ENCODE results near the gene SLC35B3.

Gene SLC35B3

DNA sequence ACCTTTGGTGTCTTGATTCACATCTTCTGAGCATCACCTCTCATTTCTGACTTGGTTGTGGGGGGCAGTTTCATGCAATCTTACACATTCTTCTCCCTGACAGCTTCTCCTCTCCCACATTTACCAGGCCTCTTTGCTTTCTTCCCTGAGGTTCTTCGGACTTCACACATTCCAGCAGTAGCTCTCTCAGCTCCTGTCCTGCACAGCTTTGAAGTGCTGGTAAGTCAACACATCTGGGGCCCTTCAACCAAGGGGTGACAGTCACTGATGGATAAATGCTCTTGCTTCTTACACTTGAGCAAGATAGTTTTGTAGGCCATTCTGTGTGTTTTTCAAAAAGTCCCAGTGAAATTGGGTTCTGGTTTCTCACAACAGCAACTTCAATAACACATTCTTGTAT, 2.5 kb upstream of the SLC35B3 start:
- no peak overlapping the region for H3K27ac ChIP-seq (ENCODE audit: low read depth, low read length)
- H3K4me1 ChIP-seq (ENCODE audit: control insufficient read depth, low read length), result peaks cover 31% of the 10 kb centered on the region
- TF ChIP-seq, protein P1, sequence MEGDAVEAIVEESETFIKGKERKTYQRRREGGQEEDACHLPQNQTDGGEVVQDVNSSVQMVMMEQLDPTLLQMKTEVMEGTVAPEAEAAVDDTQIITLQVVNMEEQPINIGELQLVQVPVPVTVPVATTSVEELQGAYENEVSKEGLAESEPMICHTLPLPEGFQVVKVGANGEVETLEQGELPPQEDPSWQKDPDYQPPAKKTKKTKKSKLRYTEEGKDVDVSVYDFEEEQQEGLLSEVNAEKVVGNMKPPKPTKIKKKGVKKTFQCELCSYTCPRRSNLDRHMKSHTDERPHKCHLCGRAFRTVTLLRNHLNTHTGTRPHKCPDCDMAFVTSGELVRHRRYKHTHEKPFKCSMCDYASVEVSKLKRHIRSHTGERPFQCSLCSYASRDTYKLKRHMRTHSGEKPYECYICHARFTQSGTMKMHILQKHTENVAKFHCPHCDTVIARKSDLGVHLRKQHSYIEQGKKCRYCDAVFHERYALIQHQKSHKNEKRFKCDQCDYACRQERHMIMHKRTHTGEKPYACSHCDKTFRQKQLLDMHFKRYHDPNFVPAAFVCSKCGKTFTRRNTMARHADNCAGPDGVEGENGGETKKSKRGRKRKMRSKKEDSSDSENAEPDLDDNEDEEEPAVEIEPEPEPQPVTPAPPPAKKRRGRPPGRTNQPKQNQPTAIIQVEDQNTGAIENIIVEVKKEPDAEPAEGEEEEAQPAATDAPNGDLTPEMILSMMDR (IDR thresholded peaks at IDR 0.05; ENCODE audit: low read depth, low read length, poor library complexity, severe bottlenecking), result no peak
- no peak for TF ChIP-seq EZH2phosphoT487 (IDR thresholded peaks at IDR 0.05; ENCODE audit: borderline replicate concordance, low read length)
- no peak overlapping the region for H3K4me2 ChIP-seq (ENCODE audit: low read length)
- H4K20me1 ChIP-seq (ENCODE audit: control insufficient read depth, insufficient read depth, low read depth, low read length), result peaks cover 5% of the 10 kb centered on the region; the same call in 1 of the 2 replicates
- no peaks in the 10 kb centered on the region for H3K9me2 ChIP-seq (replicated peaks; ENCODE audit: control insufficient read depth, low read length)
- no peaks in the 10 kb centered on the region for H3F3A ChIP-seq (ENCODE audit: control insufficient read depth, insufficient read depth)
- no peaks in the 10 kb centered on the region for H3K9me3 ChIP-seq (ENCODE audit: control insufficient read depth, insufficient read depth, low read length)
- no peaks in the 10 kb centered on the region for H3K27me3 ChIP-seq (ENCODE audit: control insufficient read depth, low read length)
- no peak overlapping the region for H3K4me3 ChIP-seq (ENCODE audit: low read length)
- H3K36me3 ChIP-seq (ENCODE audit: control insufficient read depth, low read length), result peaks cover 13% of the 10 kb centered on the region
- peaks cover 35% of the 10 kb centered on the region for H3K79me2 ChIP-seq (ENCODE audit: control insufficient read depth, low read length)

DNA sequence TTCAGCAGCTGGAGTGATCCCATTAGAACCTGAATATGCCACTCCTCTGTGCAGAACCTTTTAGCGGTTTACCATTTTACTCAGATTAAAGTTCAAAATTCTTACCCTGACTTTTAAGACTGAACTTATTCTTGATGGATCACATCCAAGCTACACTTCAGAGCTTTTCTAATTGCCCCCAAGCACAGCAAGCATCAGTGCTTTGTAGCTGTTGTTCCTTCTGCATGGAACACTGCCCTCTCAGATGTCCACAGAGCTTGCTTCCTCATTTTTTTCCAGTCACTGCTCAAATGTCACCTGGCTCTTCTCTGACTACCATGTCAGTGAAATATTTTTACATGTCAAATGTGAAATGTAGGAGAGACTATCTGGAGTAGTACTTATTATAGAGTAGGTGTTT, 1.6 kb upstream of the SLC35B3 start:
- Histone ChIP-seq H3K79me2 (ENCODE audit: control insufficient read depth, low read length) (peaks cover 43% of the 10 kb centered on the region), H3K9me3 (ENCODE audit: control insufficient read depth, insufficient read depth, low read length) (no peaks in the 10 kb centered on the region), H3K36me3 (ENCODE audit: control insufficient read depth, low read length) (peaks cover 20% of the 10 kb centered on the region), H3K27me3 (ENCODE audit: control insufficient read depth, low read length) (no peaks in the 10 kb centered on the region), H4K20me1 (ENCODE audit: control insufficient read depth, insufficient read depth, low read depth, low read length) (peaks cover 5% of the 10 kb centered on the region; the same call in 1 of the 2 replicates), H3K4me2 (ENCODE audit: low read length) (peak overlapping the region; percentile 90), H3K9me2 (replicated peaks; ENCODE audit: control insufficient read depth, low read length) (no peaks in the 10 kb centered on the region), H3K27ac (ENCODE audit: low read depth, low read length) (no peak overlapping the region), H3F3A (ENCODE audit: control insufficient read depth, insufficient read depth) (no peaks in the 10 kb centered on the region), H3K4me3 (ENCODE audit: low read length) (peak overlapping the region; percentile 13; the same call in 1 of the 2 replicates), H3K4me1 (ENCODE audit: control insufficient read depth, low read length) (peaks cover 33% of the 10 kb centered on the region)
- TF ChIP-seq, protein P1 (IDR thresholded peaks at IDR 0.05; ENCODE audit: low read depth, low read length, poor library complexity, severe bottlenecking), result no peak
- TF ChIP-seq EZH2phosphoT487 (IDR thresholded peaks at IDR 0.05; ENCODE audit: borderline replicate concordance, low read length), result no peak

- TF ChIP-seq, protein P1 (IDR thresholded peaks at IDR 0.05; ENCODE audit: low read depth, low read length, poor library complexity, severe bottlenecking), result no peak
- no peak for TF ChIP-seq EZH2phosphoT487 (IDR thresholded peaks at IDR 0.05; ENCODE audit: borderline replicate concordance, low read length)
- Histone ChIP-seq H3K36me3 (ENCODE audit: control insufficient read depth, low read length) (peaks cover 27% of the 10 kb centered on the region), H3K9me2 (replicated peaks; ENCODE audit: control insufficient read depth, low read length) (no peaks in the 10 kb centered on the region), H3K27me3 (ENCODE audit: control insufficient read depth, low read length) (no peaks in the 10 kb centered on the region), H3K27ac (ENCODE audit: low read depth, low read length) (peak overlapping the region; percentile 48), H3K4me2 (ENCODE audit: low read length) (peak overlapping the region; percentile 90), H3F3A (ENCODE audit: control insufficient read depth, insufficient read depth) (no peaks in the 10 kb centered on the region), H3K9me3 (ENCODE audit: control insufficient read depth, insufficient read depth, low read length) (no peaks in the 10 kb centered on the region), H4K20me1 (ENCODE audit: control insufficient read depth, insufficient read depth, low read depth, low read length) (peaks cover 5% of the 10 kb centered on the region; the same call in 1 of the 2 replicates), H3K4me3 (ENCODE audit: low read length) (peak overlapping the region; percentile 82), H3K79me2 (ENCODE audit: control insufficient read depth, low read length) (peaks cover 55% of the 10 kb centered on the region), H3K4me1 (ENCODE audit: control insufficient read depth, low read length) (peaks cover 33% of the 10 kb centered on the region)
These were observed 462 bp upstream of the SLC35B3 start for GRCh38 chr6:8435845-8436168.

All from DOHH2 (cell line).